ENCODE data around the gene ADCY4. TPM values are rescaled to one million over a fixed set of nuclear protein-coding genes. Genes with fewer than 3 reads are reported as not detected.
A peak's percentile ranks its signal among the peaks of the same experiment; 100 is the strongest.

ADCY4 gene
- total and polyA plus RNA-seq, 9 donors = 7.8 to 33.3 (median 11.9) TPM

- Histone ChIP-seq H3K27ac (no peak overlapping the region), H3K4me3 (no peak overlapping the region), H3K27me3 (no peaks in the 10 kb centered on the region), H3K4me1 (ENCODE audit: insufficient read depth) (peaks cover 6% of the 10 kb centered on the region), H3K36me3 (no peaks in the 10 kb centered on the region), H3K9me3 (no peaks in the 10 kb centered on the region)
- 62 to 63% (median 63%) methylated on average over 12 of the region's 12 CpGs for WGBS, 3 donors
- TF ChIP-seq POLR2A (IDR thresholded peaks at IDR 0.05) (no peak), EP300 (IDR thresholded peaks at IDR 0.05) (no peak)
- TF ChIP-seq, protein P1, sequence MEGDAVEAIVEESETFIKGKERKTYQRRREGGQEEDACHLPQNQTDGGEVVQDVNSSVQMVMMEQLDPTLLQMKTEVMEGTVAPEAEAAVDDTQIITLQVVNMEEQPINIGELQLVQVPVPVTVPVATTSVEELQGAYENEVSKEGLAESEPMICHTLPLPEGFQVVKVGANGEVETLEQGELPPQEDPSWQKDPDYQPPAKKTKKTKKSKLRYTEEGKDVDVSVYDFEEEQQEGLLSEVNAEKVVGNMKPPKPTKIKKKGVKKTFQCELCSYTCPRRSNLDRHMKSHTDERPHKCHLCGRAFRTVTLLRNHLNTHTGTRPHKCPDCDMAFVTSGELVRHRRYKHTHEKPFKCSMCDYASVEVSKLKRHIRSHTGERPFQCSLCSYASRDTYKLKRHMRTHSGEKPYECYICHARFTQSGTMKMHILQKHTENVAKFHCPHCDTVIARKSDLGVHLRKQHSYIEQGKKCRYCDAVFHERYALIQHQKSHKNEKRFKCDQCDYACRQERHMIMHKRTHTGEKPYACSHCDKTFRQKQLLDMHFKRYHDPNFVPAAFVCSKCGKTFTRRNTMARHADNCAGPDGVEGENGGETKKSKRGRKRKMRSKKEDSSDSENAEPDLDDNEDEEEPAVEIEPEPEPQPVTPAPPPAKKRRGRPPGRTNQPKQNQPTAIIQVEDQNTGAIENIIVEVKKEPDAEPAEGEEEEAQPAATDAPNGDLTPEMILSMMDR (IDR thresholded peaks at IDR 0.05) = no peak
- peak; percentile 27 to 60 (median 43) for DNase-seq
- intact Hi-C loops (cut with DNase I) = loop anchor here in 1 of 4 donors (5.0 kb wide), 1 partner anchor 54 kb away; the partner anchor contains the start of gene TINF2
Measured at GRCh38 chr14:24296341-24297157, 38.3 kb downstream of the ADCY4 start.

DNA sequence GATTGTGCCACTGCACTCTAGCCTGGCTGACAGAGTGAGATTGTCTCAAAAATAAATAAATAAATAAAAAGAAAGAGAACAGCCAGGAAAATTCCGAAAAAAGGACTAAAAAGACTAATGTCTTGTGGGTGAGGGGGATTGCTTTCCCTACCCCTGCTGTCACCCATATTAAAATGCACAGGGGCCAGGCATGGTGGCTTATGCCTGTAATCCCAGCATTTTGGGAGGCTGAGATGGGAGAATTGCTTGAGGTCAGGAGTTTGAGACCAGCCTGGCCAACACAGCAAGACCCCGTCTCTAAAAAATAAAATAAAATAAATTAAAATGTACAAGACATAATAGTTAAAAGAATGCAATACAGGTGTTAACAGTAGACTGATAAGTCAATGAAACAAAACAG lies 41.3 kb downstream of the ADCY4 start:
- Histone ChIP-seq H3K27me3 (no peaks in the 10 kb centered on the region), H3K9me3 (no peaks in the 10 kb centered on the region), H3K4me1 (ENCODE audit: insufficient read depth) (no peaks in the 10 kb centered on the region), H3K4me3 (no peak overlapping the region), H3K27ac (no peak overlapping the region), H3K36me3 (no peaks in the 10 kb centered on the region)
- no peak for DNase-seq
- TF ChIP-seq POLR2A (IDR thresholded peaks at IDR 0.05) = no peak
- TF ChIP-seq, protein P1 (IDR thresholded peaks at IDR 0.05) = no peak
- TF ChIP-seq EP300 (IDR thresholded peaks at IDR 0.05) = no peak
- 92 to 100% (median 96%) methylated on average over 2 of the region's 2 CpGs for WGBS, 3 donors
- intact Hi-C loops (cut with DNase I) = no loop called here

- Histone ChIP-seq H3K27me3 (no peaks in the 10 kb centered on the region), H3K4me1 (ENCODE audit: insufficient read depth) (no peaks in the 10 kb centered on the region), H3K27ac (no peak overlapping the region), H3K36me3 (no peaks in the 10 kb centered on the region), H3K4me3 (no peak overlapping the region), H3K9me3 (no peaks in the 10 kb centered on the region)
- no peak for DNase-seq
- TF ChIP-seq POLR2A (IDR thresholded peaks at IDR 0.05) = no peak
- TF ChIP-seq, protein P1 (IDR thresholded peaks at IDR 0.05) = no peak
- TF ChIP-seq EP300 (IDR thresholded peaks at IDR 0.05) = no peak
- intact Hi-C loops (cut with DNase I) = no loop called here
- WGBS, 3 donors = 90 to 91% (median 90%) methylated on average over 11 of the region's 11 CpGs
Measured at GRCh38 chr14:24292118-24292807, 42.6 kb downstream of the ADCY4 start.

GRCh38 chr14:24291446-24292117 lies 43.3 kb downstream of the ADCY4 start:
- no peaks in the 10 kb centered on the region for H3K4me1 ChIP-seq (ENCODE audit: insufficient read depth)
- no peaks in the 10 kb centered on the region for H3K27me3 ChIP-seq
- 82 to 86% (median 82%) methylated on average over 3 of the region's 3 CpGs for WGBS, 3 donors
- no peak overlapping the region for H3K4me3 ChIP-seq
- no peak overlapping the region for H3K27ac ChIP-seq
- H3K9me3 ChIP-seq = no peaks in the 10 kb centered on the region
- DNase-seq = no peak
- intact Hi-C loops (cut with DNase I) = no loop called here
- TF ChIP-seq, protein P1 (IDR thresholded peaks at IDR 0.05) = no peak
- TF ChIP-seq POLR2A (IDR thresholded peaks at IDR 0.05) (no peak), EP300 (IDR thresholded peaks at IDR 0.05) (no peak)
- H3K36me3 ChIP-seq = no peaks in the 10 kb centered on the region

Measured in ovary (tissue), 9 donors.